GM12878 (cell line): ENCODE results near the gene RCL1. TPM values are rescaled to one million over a fixed set of nuclear protein-coding genes. Genes with fewer than 3 reads are reported as not detected.

ENCODE experiments used
- ATAC-seq: fragments of 200-7000 bp; cut with Tn5 transposase; 3 replicates; pipeline ENCODE4 v1.9.1; 2020; ENCODE audit warnings: mild to moderate bottlenecking, moderate library complexity
- BruUV-seq: library from RNA; stranded (reverse); fragments of 400-500 nt; replicated peaks from 2 replicates; lab custom pipeline; 2021; lab: Mats Ljungman, UMichigan
- CTCF ChIA-PET: fragments of 300-600 bp; sonication (Branson Sonifier 250); formaldehyde crosslinking; extraction: SDS; loops from one replicate; lab custom pipeline; 2021; ENCODE audit warnings: inconsistent platforms; lab: Yijun Ruan, JAX
- POLR2A ChIA-PET: fragments of 350-600 bp; formaldehyde crosslinking; extraction: SDS; loops from one replicate; lab custom pipeline; 2021; ENCODE audit warnings: inconsistent platforms; lab: Charles Lee
- RAD21 ChIA-PET: fragments of 300-600 bp; sonication (Branson Sonifier 250); formaldehyde crosslinking; loops from one replicate; lab custom pipeline; 2023; ENCODE audit warnings: antibody characterized with exemption; ENCODE audit not compliant: unreplicated experiment; lab: Charles Lee
- SMC1A ChIA-PET: fragments of 300-600 bp; sonication (Branson Sonifier 250); formaldehyde crosslinking; loops from one replicate; lab custom pipeline; 2023; ENCODE audit not compliant: unreplicated experiment, uncharacterized antibody; lab: Charles Lee
- DNase-seq: peaks from one replicate; pipeline ENCODE4 v3.0.0-alpha.2; 2011; ENCODE audit warnings: low read depth, low spot score
- FAIRE-seq: peaks from 3 replicates; lab custom pipeline; 2011; peaks lifted over from hg19 to GRCh38; lab: Jason Lieb, UNC
- H2AFZ ChIP-seq: 2 replicates; pipeline ENCODE4 v1.6.0; 2011; ENCODE audit warnings: low read depth, low read length, control low read depth; ENCODE audit not compliant: control insufficient read depth
- H3K27ac ChIP-seq: 2 replicates; pipeline ENCODE4 v1.5.1; 2011; ENCODE audit warnings: control low read depth; ENCODE audit not compliant: control insufficient read depth, insufficient read depth
- H3K27me3 ChIP-seq, 2 experiments: replicated peaks in 1 of 2; 2 replicates each; pipeline versions ENCODE4 v1.6.0 to v1.6.1; 2011; ENCODE audit warnings: low read length in 1 of 2; ENCODE audit not compliant: control insufficient read depth in 2 of 2, insufficient read depth in 2 of 2
- H3K36me3 ChIP-seq, 2 experiments: 2 replicates each; pipeline ENCODE4 v1.5.1; 2011; ENCODE audit warnings: low read length in 1 of 2; ENCODE audit not compliant: control insufficient read depth in 2 of 2, insufficient read depth in 2 of 2
- H3K4me1 ChIP-seq: 2 replicates; pipeline ENCODE4 v1.6.1; 2011; ENCODE audit warnings: mild to moderate bottlenecking, low read length, moderate library complexity, mixed read lengths; ENCODE audit not compliant: control insufficient read depth, insufficient read depth
- H3K4me2 ChIP-seq: 2 replicates; pipeline ENCODE4 v1.6.0; 2011; ENCODE audit warnings: control low read depth; ENCODE audit not compliant: control insufficient read depth, insufficient read depth
- H3K4me3 ChIP-seq: fragments of 200-600 bp; sonication (generic); 2 replicates; pipeline ENCODE4 v1.5.1; 2016
- H3K79me2 ChIP-seq: 2 replicates; pipeline ENCODE4 v1.6.0; 2011; ENCODE audit warnings: low read length; ENCODE audit not compliant: control insufficient read depth, insufficient read depth
- H3K9ac ChIP-seq: 2 replicates; pipeline ENCODE4 v1.8.0; 2011; ENCODE audit warnings: low read length, control low read depth, mixed read lengths; ENCODE audit not compliant: control insufficient read depth, insufficient read depth
- H3K9me3 ChIP-seq: replicated peaks from 3 replicates; pipeline ENCODE4 v1.5.1; 2011; ENCODE audit warnings: mild to moderate bottlenecking, low read length; ENCODE audit not compliant: control insufficient read depth, insufficient read depth
- H4K20me1 ChIP-seq: 2 replicates; pipeline ENCODE4 v1.6.0; 2011; ENCODE audit not compliant: control insufficient read depth, insufficient read depth
- EGR1 ChIP-seq, 2 experiments: IDR thresholded peaks; 1 replicate in 1 of 2; 2 replicates in 1 of 2; pipeline ENCODE4 v1.6.1; 2011 to 2012; ENCODE audit warnings: low read depth in 2 of 2, low read length in 2 of 2, borderline replicate concordance in 1 of 2, mild to moderate bottlenecking in 1 of 2, moderate library complexity in 1 of 2
- JUNB ChIP-seq: IDR thresholded peaks from 2 replicates; pipeline ENCODE4 v1.6.1; 2016; ENCODE audit warnings: antibody characterized with exemption, mild to moderate bottlenecking
- NBN ChIP-seq: fragments of 450-650 bp; IDR thresholded peaks from 2 replicates; pipeline ENCODE4 v1.6.1; 2016
- NR2F1 ChIP-seq: fragments of 450-650 bp; conservative IDR thresholded peaks from 2 replicates; pipeline ENCODE4 v1.6.1; 2017; ENCODE audit warnings: mild to moderate bottlenecking
- RBBP5 ChIP-seq: fragments of 200-600 bp; sonication (generic); conservative IDR thresholded peaks from 2 replicates; pipeline ENCODE4 v1.6.1; 2016
- RCOR1 ChIP-seq: conservative IDR thresholded peaks from 2 replicates; pipeline ENCODE4 v1.6.1; 2012; ENCODE audit warnings: low read depth, low read length, improper control_type of control experiment
- RFX5 ChIP-seq: IDR thresholded peaks from 2 replicates; pipeline ENCODE4 v1.6.1; 2011; ENCODE audit warnings: low read depth, low read length, improper control_type of control experiment
- SREBF1 ChIP-seq: IDR thresholded peaks from 2 replicates; pipeline ENCODE4 v1.6.1; 2012; ENCODE audit warnings: mild to moderate bottlenecking, low read length
- TARDBP ChIP-seq: IDR thresholded peaks from 2 replicates; pipeline ENCODE4 v1.6.1; 2016; ENCODE audit warnings: borderline replicate concordance
- ZNF274 ChIP-seq: IDR thresholded peaks from one replicate; pipeline ENCODE4 v1.8.0; 2011; ENCODE audit not compliant: insufficient read length, insufficient read depth
- WGBS: methylation state at CpG from one replicate; pipeline ENCODE4 v1.1.6; 2016; ENCODE audit warnings: low lambda C conversion rate; ENCODE audit not compliant: insufficient replicate concordance, insufficient coverage; ENCODE audit errors: missing lambda C conversion rate; 5-methylcytosine and 5-hydroxymethylcytosine counted together
- in situ Hi-C: fragments of 300-500 bp; cut with MboI; formaldehyde crosslinking; loops from 9 replicates; pipeline ENCODE4 v1.14.3; 2018; ENCODE audit warnings: mixed read lengths
- intact Hi-C: fragments of 100-400 bp; cut with micrococcal nuclease; formaldehyde crosslinking; loops from one replicate; pipeline ENCODE4 v1.14.2; 2022; ENCODE audit not compliant: unreplicated experiment
- polyA plus RNA-seq, 11 experiments: library from polyadenylated mRNA; depleted of rRNA in 4 of 11; unstranded in 6 of 11; stranded (reverse) in 5 of 11; fragments of >200 nt; fragmentation: Nextera tagmentation in 4 of 11; fragmentation: Illumina TruSeq in 1 of 11; extraction: Ambion mirVana in 4 of 11; extraction: Trizol in 1 of 11; gene quantifications; 1 replicate in 1 of 11; 2 replicates in 10 of 11; pipeline versions ENCODE4 v1.2.1 to v1.2.3, GENCODE V29; 2011 to 2016; ENCODE audit warnings: inconsistent platforms in 2 of 11, missing spikeins in 2 of 11, low read depth in 1 of 11
- total RNA-seq, 4 experiments: library from RNA; depleted of rRNA in 3 of 4; stranded (reverse); fragments of >200 nt in 3 of 4; fragmentation: Illumina TruSeq in 1 of 4; extraction: Trizol in 1 of 4; gene quantifications; 2 replicates each; pipeline versions ENCODE4 v1.2.1 to v1.2.3, GENCODE V29; 2013 to 2021
- TF ChIP-seq, protein P1 (sequence below): fragments of 450-650 bp; IDR thresholded peaks from 2 replicates; pipeline ENCODE4 v1.6.1; 2018; ENCODE audit warnings: borderline replicate concordance, mild to moderate bottlenecking; ENCODE audit not compliant: partially characterized antibody

Gene RCL1
- total and polyA plus RNA-seq, 10 of the 15 experiments (the other 5 are each of a cell fraction or from before 2014, with no cell fraction given) = 21.1 to 46.8 (median 30.5) TPM

DNA sequence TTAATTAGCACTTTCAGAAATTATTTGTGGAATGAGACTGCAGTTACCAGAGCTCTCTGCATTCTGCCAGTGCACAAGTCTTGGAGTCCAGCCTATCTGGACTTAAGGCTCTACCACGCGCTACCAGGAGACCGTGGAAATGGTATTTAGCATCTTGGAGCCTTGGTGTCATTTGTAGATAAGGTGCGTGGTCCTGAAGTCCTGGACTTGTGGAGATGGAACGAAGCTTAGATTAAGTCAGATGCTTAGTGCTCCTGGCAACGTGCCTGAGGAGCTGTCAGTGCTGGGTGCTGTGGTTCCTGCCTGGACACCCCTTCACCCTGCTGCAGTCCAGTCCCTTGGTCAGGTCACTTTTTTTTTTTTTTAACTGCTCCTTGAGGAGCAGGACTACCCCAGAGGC lies 59.7 kb downstream of the RCL1 start:
- H3K9me3 ChIP-seq = no peaks in the 10 kb centered on the region
- WGBS = 98% methylated on average over 6 of the region's 6 CpGs
- no peaks in the 10 kb centered on the region for H4K20me1 ChIP-seq
- intact Hi-C loops = no loop called here
- TF ChIP-seq RCOR1 (no peak), JUNB (no peak)
- TF ChIP-seq, all 136 proteins: peak for 0
- RAD21 ChIA-PET = no interaction called here
- Histone ChIP-seq H3K4me2 (no peak overlapping the region), H3K4me3 (no peak overlapping the region), H3K27me3 (no peaks in the 10 kb centered on the region), H3K36me3 (peaks cover 13 to 33% of the 10 kb centered on the region in 2 experiments), H3K9ac (no peak overlapping the region), H2AFZ (no peak overlapping the region), H3K27ac (no peak overlapping the region), H3K4me1 (peaks cover 5% of the 10 kb centered on the region), H3K79me2 (no peaks in the 10 kb centered on the region)
- in situ Hi-C loops = no loop called here
- CTCF ChIA-PET = interaction anchor here (1.3 to 1.6 kb wide), 3 partner anchors 8 to 136 kb away, joined by 3 to 11 read pairs (median 3); no protein-coding TSS in a partner anchor
- ATAC-seq (no peak), DNase-seq (no peak), FAIRE-seq (no peak)
- SMC1A ChIA-PET = interaction anchor here (1.2 to 2.6 kb wide), 4 partner anchors 10 to 72 kb away, joined by 3 to 10 read pairs (median 4); no protein-coding TSS in a partner anchor
- POLR2A ChIA-PET = no interaction called here
- no TSS peak for BruUV-seq

DNA sequence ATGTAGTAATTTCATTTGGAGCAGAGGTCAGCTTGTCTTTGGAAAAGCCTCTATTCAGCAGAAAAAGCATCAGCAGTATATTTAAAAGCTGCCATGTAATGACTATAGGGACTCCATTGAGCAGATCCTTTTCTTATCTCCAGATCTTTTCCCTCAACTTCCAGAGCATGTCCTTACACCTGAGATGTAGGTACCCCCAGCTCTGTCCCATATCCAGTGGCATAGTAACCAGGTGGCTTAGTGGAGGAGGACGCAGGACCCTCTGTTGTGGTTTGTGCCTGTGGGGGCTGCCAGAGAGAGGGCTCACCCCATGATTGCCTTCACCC lies 61.5 kb downstream of the RCL1 start:
- H3K36me3 ChIP-seq = peaks cover 15 to 38% of the 10 kb centered on the region in 2 experiments
- BruUV-seq = no TSS peak
- H4K20me1 ChIP-seq = no peaks in the 10 kb centered on the region
- 94% methylated on average over 1 of the region's 1 CpG for WGBS
- CTCF ChIA-PET = no interaction called here
- SMC1A ChIA-PET = interaction anchor here (0.9 to 1.9 kb wide), 4 partner anchors 9 to 39 kb away, joined by 3 to 5 read pairs (median 3); no protein-coding TSS in a partner anchor
- no peaks in the 10 kb centered on the region for H3K9me3 ChIP-seq
- in situ Hi-C loops = no loop called here
- no peaks in the 10 kb centered on the region for H3K27me3 ChIP-seq
- H3K79me2 ChIP-seq = no peaks in the 10 kb centered on the region
- H3K4me2 ChIP-seq = no peak overlapping the region
- no peak for FAIRE-seq
- ATAC-seq = no peak
- no peak overlapping the region for H2AFZ ChIP-seq
- no peak overlapping the region for H3K27ac ChIP-seq
- H3K9ac ChIP-seq = no peak overlapping the region
- no peak overlapping the region for H3K4me3 ChIP-seq
- POLR2A ChIA-PET = no interaction called here
- H3K4me1 ChIP-seq = peaks cover 5% of the 10 kb centered on the region
- RAD21 ChIA-PET = interaction anchor here (1.1 kb wide), 1 partner anchor 133 kb away, joined by 3 read pairs; no protein-coding TSS in a partner anchor
- TF ChIP-seq JUNB (no peak), EGR1 (IDR thresholded peaks at IDR 0.05; ENCODE audit: borderline replicate concordance in 1 of 2, low read depth in 2 of 2, low read length in 2 of 2) (no peak), TARDBP (no peak), RBBP5 (no peak), SREBF1 (no peak), NBN (no peak), ZNF274 (no peak), NR2F1 (no peak), RFX5 (no peak)
- TF ChIP-seq, protein P1, sequence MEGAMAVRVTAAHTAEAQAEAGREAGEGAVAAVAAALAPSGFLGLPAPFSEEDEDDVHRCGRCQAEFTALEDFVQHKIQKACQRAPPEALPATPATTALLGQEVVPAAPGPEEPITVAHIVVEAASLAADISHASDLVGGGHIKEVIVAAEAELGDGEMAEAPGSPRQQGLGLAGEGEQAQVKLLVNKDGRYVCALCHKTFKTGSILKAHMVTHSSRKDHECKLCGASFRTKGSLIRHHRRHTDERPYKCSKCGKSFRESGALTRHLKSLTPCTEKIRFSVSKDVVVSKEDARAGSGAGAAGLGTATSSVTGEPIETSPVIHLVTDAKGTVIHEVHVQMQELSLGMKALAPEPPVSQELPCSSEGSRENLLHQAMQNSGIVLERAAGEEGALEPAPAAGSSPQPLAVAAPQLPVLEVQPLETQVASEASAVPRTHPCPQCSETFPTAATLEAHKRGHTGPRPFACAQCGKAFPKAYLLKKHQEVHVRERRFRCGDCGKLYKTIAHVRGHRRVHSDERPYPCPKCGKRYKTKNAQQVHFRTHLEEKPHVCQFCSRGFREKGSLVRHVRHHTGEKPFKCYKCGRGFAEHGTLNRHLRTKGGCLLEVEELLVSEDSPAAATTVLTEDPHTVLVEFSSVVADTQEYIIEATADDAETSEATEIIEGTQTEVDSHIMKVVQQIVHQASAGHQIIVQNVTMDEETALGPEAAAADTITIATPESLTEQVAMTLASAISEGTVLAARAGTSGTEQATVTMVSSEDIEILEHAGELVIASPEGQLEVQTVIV = no peak
- DNase-seq = no peak
- intact Hi-C loops = no loop called here
